GM13976 (cell line): ENCODE results near the gene ELF2.

Source experiments
- DNase-seq: peaks from one replicate; pipeline ENCODE4 v3.0.0; 2012; ENCODE audit warnings: low spot score
- in situ Hi-C: fragments of 300-500 bp; cut with MboI; formaldehyde crosslinking; loops from one replicate; pipeline ENCODE4 v1.12.0; 2022; ENCODE audit warnings: low sequenced_read_pairs, mixed read lengths, inconsistent platforms; ENCODE audit not compliant: unreplicated experiment
- TF ChIP-seq, protein P1 (sequence below): IDR thresholded peaks from 2 replicates; pipeline ENCODE4 v1.5.1; 2012; ENCODE audit warnings: borderline replicate concordance, mild to moderate bottlenecking; ENCODE audit not compliant: insufficient read depth; ENCODE audit errors: extremely low read depth, missing control alignments, control extremely low read depth

ELF2 gene

DNA sequence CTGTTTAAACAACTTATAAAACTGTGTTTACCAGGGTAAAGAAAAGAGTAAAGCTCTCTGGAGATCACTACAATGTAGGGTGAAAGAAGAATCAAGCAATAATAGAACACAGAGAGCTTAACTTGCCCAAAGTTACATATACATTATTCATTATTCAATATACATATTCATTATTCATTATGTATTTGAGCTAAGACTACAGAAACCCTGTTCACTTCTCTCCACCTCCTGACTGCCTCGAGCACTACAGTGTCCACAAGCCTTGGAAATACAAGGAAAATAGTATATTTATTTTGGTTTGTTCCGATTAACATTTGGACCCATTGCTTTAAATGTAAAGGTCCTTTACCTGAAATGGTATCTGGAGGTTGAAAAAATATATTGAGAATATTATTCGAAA, 35.9 kb upstream of the ELF2 start:
- TF ChIP-seq, protein P1, sequence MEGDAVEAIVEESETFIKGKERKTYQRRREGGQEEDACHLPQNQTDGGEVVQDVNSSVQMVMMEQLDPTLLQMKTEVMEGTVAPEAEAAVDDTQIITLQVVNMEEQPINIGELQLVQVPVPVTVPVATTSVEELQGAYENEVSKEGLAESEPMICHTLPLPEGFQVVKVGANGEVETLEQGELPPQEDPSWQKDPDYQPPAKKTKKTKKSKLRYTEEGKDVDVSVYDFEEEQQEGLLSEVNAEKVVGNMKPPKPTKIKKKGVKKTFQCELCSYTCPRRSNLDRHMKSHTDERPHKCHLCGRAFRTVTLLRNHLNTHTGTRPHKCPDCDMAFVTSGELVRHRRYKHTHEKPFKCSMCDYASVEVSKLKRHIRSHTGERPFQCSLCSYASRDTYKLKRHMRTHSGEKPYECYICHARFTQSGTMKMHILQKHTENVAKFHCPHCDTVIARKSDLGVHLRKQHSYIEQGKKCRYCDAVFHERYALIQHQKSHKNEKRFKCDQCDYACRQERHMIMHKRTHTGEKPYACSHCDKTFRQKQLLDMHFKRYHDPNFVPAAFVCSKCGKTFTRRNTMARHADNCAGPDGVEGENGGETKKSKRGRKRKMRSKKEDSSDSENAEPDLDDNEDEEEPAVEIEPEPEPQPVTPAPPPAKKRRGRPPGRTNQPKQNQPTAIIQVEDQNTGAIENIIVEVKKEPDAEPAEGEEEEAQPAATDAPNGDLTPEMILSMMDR = no peak
- in situ Hi-C loops = no loop called here
- no peak for DNase-seq

DNA sequence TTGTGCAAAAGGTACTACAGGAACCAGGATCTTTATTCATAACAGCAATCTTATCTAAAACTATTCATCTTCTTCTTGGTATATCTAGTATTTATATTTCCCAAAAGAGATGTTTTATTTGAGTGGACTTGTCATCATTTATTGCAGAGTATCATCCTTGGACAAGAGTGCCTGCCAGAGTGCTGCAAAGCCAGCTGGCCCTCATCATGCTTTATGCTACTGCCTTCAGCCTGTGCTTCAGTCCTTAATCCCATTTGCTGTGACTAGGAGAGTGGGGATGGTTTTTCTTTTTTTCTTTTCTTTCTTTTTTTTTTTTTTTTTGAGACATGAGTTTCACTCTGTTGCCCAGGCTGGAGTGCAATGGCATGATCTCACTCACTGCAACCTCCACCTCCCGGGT, 33.5 kb upstream of the ELF2 start:
- DNase-seq = no peak
- in situ Hi-C loops = no loop called here
- TF ChIP-seq, protein P1 = no peak

DNA sequence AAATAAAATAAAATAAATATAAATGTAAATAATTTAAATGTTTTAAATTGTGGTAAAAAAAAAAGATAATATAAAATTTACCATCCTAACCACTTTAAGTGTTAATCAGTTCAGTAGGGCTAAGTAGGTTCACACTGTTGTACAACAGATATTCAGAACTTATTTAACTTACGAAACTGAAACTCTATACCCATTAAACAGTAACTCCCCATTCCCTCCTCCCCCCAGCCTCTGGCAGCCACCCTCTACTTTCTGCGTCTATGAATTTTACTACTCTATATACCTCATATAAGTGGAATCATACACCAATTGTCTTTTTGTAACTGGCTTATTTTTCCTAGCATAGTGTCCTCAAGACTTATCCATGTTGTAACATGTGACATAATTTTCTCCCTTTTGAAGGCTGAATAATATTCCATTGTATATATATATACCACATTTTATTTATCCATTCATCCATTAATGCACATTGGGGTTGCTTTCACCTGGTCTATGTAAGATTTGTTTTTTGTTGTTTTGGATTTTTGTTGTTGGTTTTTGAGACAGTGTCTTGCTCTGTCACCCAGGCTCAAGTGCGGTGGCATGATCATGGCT, 32.5 kb upstream of the ELF2 start:
- TF ChIP-seq, protein P1 = no peak
- in situ Hi-C loops = no loop called here
- no peak for DNase-seq

DNA sequence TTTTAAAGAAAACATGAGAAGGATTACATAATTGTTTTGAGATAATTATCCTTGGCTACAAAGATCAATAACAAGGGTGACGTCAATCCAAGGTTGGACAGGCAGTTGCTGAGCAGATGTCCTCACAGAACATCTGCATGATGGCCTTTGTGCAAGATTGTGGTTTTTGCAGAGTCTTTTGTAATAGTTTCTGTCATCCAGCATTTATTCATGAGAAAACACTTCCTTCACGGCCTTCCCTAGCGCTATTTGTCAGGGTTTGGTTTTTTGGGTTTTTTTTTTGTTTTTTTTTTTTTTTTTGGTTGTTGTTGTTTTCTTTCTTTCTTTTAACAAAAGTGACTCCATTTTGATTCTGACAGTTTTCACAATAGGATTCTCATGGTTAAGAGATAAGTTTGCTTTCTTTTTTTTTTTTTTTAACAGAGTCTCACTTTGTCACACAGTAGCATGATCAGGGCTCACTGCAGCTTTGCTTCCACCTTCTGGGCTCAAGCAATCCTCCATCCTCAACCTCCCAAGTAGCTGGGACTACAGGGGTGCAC, 31.5 kb upstream of the ELF2 start:
- TF ChIP-seq, protein P1 = no peak
- peak; percentile 32 for DNase-seq
- in situ Hi-C loops = no loop called here

DNA sequence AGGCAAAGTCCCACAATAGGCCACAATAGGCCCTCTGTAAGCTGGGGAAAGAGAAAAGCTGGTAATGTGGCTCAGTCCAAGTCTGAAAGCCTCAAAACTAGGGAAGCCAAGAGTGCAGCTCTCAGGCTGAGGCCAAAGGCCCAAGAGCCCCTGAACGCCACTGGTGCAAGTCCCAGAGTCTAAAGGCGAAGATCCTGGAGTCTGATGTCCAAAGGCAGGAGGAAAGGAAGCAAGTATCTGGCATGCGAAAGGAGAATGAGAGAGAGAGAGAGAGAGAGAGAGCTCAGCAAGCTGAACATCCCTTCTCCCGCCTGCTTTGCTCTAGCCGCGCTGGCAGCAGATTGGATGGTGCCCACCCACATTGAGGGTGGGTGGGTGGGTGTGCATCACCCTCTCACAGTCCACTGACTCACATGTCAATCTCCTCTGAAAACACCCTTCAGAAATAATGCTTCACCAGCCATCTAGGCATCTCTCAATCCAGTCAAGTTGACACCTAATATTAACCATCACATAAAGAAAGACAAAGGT, 30.9 kb upstream of the ELF2 start:
- no peak for DNase-seq
- in situ Hi-C loops = no loop called here
- TF ChIP-seq, protein P1 = no peak

DNA sequence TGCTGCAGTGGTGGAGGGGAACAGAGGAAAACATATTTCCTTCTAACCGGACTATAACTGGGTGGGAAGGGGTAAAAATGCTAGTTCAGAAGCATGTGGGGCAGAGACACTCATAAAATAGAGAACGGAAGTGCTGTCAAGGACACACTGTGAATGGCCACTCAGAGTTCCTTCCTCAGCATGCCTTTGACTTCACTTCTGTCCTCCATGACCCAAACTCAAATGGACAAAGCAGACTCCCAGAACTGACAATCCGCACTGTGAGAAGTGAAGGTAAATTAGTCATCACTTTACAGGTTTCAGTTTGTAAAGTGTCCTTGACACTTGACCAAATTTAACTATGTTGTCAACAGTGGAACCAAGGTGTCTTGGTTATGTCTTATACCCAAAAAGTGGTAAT, 30.2 kb upstream of the ELF2 start:
- TF ChIP-seq, protein P1 = no peak
- peak; percentile 40 for DNase-seq
- in situ Hi-C loops = no loop called here
